Gastrocnemius medialis (tissue), 4 donors: ENCODE measurements around the gene MIXL1. TPM values are rescaled to one million over a fixed set of nuclear protein-coding genes. Genes with fewer than 3 reads are reported as not detected.

ENCODE experiments used
- ATAC-seq, 2 donors: fragments of 150-250 bp; one replicate each; pipeline ENCODE4 v1.9.1; 2016
- DNase-seq, 2 donors: peaks; one replicate each; pipeline ENCODE4 v3.0.0-alpha.2; 2019
- H3K27ac ChIP-seq, 4 donors: fragments of 200-600 bp; sonication (generic); 1 replicate in 1 of 4; 2 replicates in 3 of 4; pipeline ENCODE4 v1.5.1; 2016 to 2018; ENCODE audit warnings: mild to moderate bottlenecking in 2 of 4, moderate library complexity in 1 of 4
- H3K27me3 ChIP-seq, 3 donors: fragments of 200-600 bp; sonication (generic) in 2 of 3; 1 replicate in 1 of 3; 2 replicates in 2 of 3; pipeline versions ENCODE4 v1.5.1 to v1.6.0; 2016 to 2019; ENCODE audit warnings: mild to moderate bottlenecking in 1 of 3, moderate library complexity in 1 of 3
- H3K36me3 ChIP-seq, 2 donors: fragments of 200-600 bp; sonication (generic) in 1 of 2; one replicate each; pipeline ENCODE4 v1.5.1; 2017 to 2018
- H3K4me1 ChIP-seq, 2 donors: fragments of 200-600 bp; sonication (generic) in 1 of 2; one replicate each; pipeline ENCODE4 v1.5.1; 2016 to 2017; ENCODE audit warnings: mild to moderate bottlenecking in 2 of 2
- H3K4me3 ChIP-seq, 4 donors: fragments of 200-600 bp; sonication (generic) in 3 of 4; 1 replicate in 1 of 4; 2 replicates in 3 of 4; pipeline ENCODE4 v1.5.1; 2016 to 2019; ENCODE audit warnings: mild to moderate bottlenecking in 2 of 4
- H3K9me3 ChIP-seq, 3 donors: fragments of 200-600 bp; sonication (generic) in 2 of 3; 1 replicate in 1 of 3; 2 replicates in 2 of 3; pipeline ENCODE4 v1.5.1; 2016 to 2019
- CTCF ChIP-seq, 5 experiments: fragments of 450-650 bp in 3 of 5; fragments of 200-600 bp in 2 of 5; sonication (generic) in 2 of 5; IDR thresholded peaks in 4 of 5; conservative IDR thresholded peaks in 1 of 5; 1 replicate in 4 of 5; 2 replicates in 1 of 5; pipeline ENCODE4 v1.5.1; 2016 to 2019; ENCODE audit warnings: antibody characterized with exemption in 5 of 5, mild to moderate bottlenecking in 3 of 5, moderate library complexity in 3 of 5
- POLR2A ChIP-seq, 2 donors: fragments of 450-650 bp; IDR thresholded peaks; one replicate each; pipeline ENCODE4 v1.6.1; 2017; ENCODE audit warnings: antibody characterized with exemption in 2 of 2, mild to moderate bottlenecking in 2 of 2, moderate library complexity in 2 of 2
- in situ Hi-C, 4 donors: fragments of 200-750 bp; cut with MboI; loops; one replicate each; pipeline versions ENCODE4 v1.15.0 to v1.8.0; 2017; ENCODE audit warnings: low sequenced_read_pairs in 4 of 4
- intact Hi-C: fragments of 100-400 bp; cut with DNase I; formaldehyde crosslinking; loops from one replicate; pipeline ENCODE4 v1.15.1; 2023; ENCODE audit warnings: low total_unique reads
- total RNA-seq, 4 donors: library from RNA; depleted of rRNA; stranded (reverse); fragments of >200 nt; gene quantifications; one replicate each; pipeline versions ENCODE4 v1.1.0 to v1.2.3, GENCODE V29; 2016

MIXL1 gene
- total RNA-seq, 4 donors from 2014 or later, result not detected

- Histone ChIP-seq H3K4me1 (no peaks in the 10 kb centered on the region), H3K9me3 (no peaks in the 10 kb centered on the region), H3K4me3 (no peak overlapping the region), H3K36me3 (no peaks in the 10 kb centered on the region), H3K27ac (no peak overlapping the region), H3K27me3 (peaks cover 19 to 28% (median 22%) of the 10 kb centered on the region in 3 donors)
- no peak for DNase-seq
- TF ChIP-seq POLR2A (IDR thresholded peaks at IDR 0.05) (no peak), CTCF (IDR thresholded peaks at IDR 0.05 in 4 of 5, conservative IDR thresholded peaks at IDR 0.05 in 1 of 5) (no peak)
- no peak for ATAC-seq
- in situ Hi-C loops (no loop called here), intact Hi-C loops (no loop called here)
Measured at GRCh38 chr1:226226601-226227000, 3.1 kb downstream of the MIXL1 start.

GRCh38 chr1:226233293-226233692, 9.8 kb downstream of the MIXL1 start:
- Histone ChIP-seq H3K4me1 (no peaks in the 10 kb centered on the region), H3K9me3 (no peaks in the 10 kb centered on the region), H3K27ac (no peak overlapping the region), H3K27me3 (no peaks in the 10 kb centered on the region), H3K36me3 (no peaks in the 10 kb centered on the region), H3K4me3 (no peak overlapping the region)
- TF ChIP-seq POLR2A (IDR thresholded peaks at IDR 0.05), result no peak
- no peak for TF ChIP-seq CTCF (IDR thresholded peaks at IDR 0.05 in 4 of 5, conservative IDR thresholded peaks at IDR 0.05 in 1 of 5)
- intact Hi-C loops (no loop called here), in situ Hi-C loops (no loop called here)
- DNase-seq, result no peak
- ATAC-seq, result no peak

DNA sequence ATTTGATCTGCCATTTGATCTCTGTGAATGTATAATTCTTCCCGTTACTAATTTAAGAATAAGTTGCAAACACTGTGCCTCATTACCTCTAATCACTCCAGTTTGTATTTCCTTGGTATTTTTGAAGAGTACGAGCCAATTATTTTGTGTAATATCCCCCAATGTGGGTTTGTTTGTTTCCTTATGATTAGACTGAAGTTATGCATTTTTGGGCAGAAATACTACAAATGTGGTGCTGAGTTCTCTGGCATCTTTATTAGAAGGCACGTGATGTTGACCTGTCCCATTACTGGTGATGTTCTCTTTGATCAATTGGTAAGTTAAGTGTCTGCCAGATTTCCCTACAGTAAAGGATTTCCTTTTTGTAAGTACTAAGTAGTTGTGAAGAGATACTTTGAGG, 10.3 kb downstream of the MIXL1 start:
- no peaks in the 10 kb centered on the region for H3K4me1 ChIP-seq
- H3K9me3 ChIP-seq, result no peaks in the 10 kb centered on the region
- H3K27me3 ChIP-seq, result no peaks in the 10 kb centered on the region
- in situ Hi-C loops (no loop called here), intact Hi-C loops (no loop called here)
- no peak for ATAC-seq
- no peak for DNase-seq
- H3K4me3 ChIP-seq, result no peak overlapping the region
- no peak overlapping the region for H3K27ac ChIP-seq
- no peak for TF ChIP-seq POLR2A (IDR thresholded peaks at IDR 0.05)
- no peak for TF ChIP-seq CTCF (IDR thresholded peaks at IDR 0.05 in 4 of 5, conservative IDR thresholded peaks at IDR 0.05 in 1 of 5)
- peaks cover 0 to 3% of the 10 kb centered on the region in 2 donors for H3K36me3 ChIP-seq

- in situ Hi-C loops, result no loop called here
- TF ChIP-seq POLR2A (IDR thresholded peaks at IDR 0.05) (no peak), CTCF (IDR thresholded peaks at IDR 0.05 in 4 of 5, conservative IDR thresholded peaks at IDR 0.05 in 1 of 5) (no peak)
- H3K36me3 ChIP-seq, result peaks cover 0 to 4% of the 10 kb centered on the region in 2 donors
Measured at GRCh38 chr1:226236826-226237225, 13.4 kb downstream of the MIXL1 start.

DNA sequence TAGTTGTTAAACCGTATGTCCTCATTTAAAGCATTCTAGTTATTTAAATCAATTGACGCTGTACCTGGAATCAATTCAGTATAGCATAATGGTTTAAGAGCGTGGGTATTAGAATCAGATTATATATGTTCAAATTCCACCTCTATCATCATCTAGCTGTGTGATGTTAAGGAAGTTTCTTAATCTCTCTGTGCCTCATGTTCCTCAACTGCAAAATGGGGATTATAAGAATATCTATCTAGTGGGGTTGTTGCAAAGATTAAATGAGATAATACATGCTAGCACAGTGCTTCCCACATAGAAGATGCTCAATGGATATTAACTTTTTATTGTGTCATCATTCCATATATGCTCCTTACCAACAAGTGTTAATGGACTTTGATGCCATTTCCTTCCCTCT, 16.0 kb downstream of the MIXL1 start:
- in situ Hi-C loops, result no loop called here

More at GRCh38 chr1:226236826-226237225, 13.4 kb downstream of the MIXL1 start:
- Histone ChIP-seq H3K27me3 (no peaks in the 10 kb centered on the region), H3K4me1 (no peaks in the 10 kb centered on the region), H3K27ac (no peak overlapping the region), H3K9me3 (no peaks in the 10 kb centered on the region), H3K4me3 (no peak overlapping the region)
- ATAC-seq (no peak), DNase-seq (no peak)
- intact Hi-C loops, result no loop called here

More for the DNA sequence above, 16.0 kb downstream of the MIXL1 start:
- H3K27ac ChIP-seq, result no peak overlapping the region
- ATAC-seq (no peak), DNase-seq (no peak)
- no peak overlapping the region for H3K4me3 ChIP-seq
- intact Hi-C loops, result no loop called here
- H3K9me3 ChIP-seq, result no peaks in the 10 kb centered on the region
- H3K36me3 ChIP-seq, result peaks cover 0 to 4% of the 10 kb centered on the region in 2 donors
- no peaks in the 10 kb centered on the region for H3K27me3 ChIP-seq
- TF ChIP-seq POLR2A (IDR thresholded peaks at IDR 0.05) (no peak), CTCF (IDR thresholded peaks at IDR 0.05 in 4 of 5, conservative IDR thresholded peaks at IDR 0.05 in 1 of 5) (no peak)
- no peaks in the 10 kb centered on the region for H3K4me1 ChIP-seq
